SHP77 treated with DMSO at 0.1 percent for 48 hours (cell line): Measurements from ENCODE around the gene NUDT4B.
"Not testable (repeated sequence)": the region's sequence is repeated elsewhere in the genome, so short reads cannot be mapped to it uniquely, and the experiment has no call there.

Experiments used
- DNase-seq: peaks from one replicate; lab custom pipeline; 2025; lab: John Stamatoyannopoulos, UW

The NUDT4B gene

GRCh38 chr1:148748563-148749334 is at the start of gene NUDT4B:
NUDT4B (plus strand) TSS chr1:148748774; CDS start chr1:148748953, 179 bp downstream.
- not testable (repeated sequence) for DNase-seq

GRCh38 chr1:148699357-148699756 is 49.2 kb upstream of the NUDT4B start:
- DNase-seq: not testable (repeated sequence)

- DNase-seq: not testable (repeated sequence)
Measured at GRCh38 chr1:148702242-148702641, 46.3 kb upstream of the NUDT4B start.

- not testable (repeated sequence) for DNase-seq
Measured at GRCh38 chr1:148703973-148704591, 44.5 kb upstream of the NUDT4B start.

- not testable (repeated sequence) for DNase-seq
Measured at GRCh38 chr1:148705316-148705948, 43.1 kb upstream of the NUDT4B start.

GRCh38 chr1:148708779-148709333 is 39.7 kb upstream of the NUDT4B start:
- not testable (repeated sequence) for DNase-seq

- not testable (repeated sequence) for DNase-seq
Measured at GRCh38 chr1:148710772-148711523, 37.6 kb upstream of the NUDT4B start.

GRCh38 chr1:148712353-148712752 is 36.2 kb upstream of the NUDT4B start:
- not testable (repeated sequence) for DNase-seq

- DNase-seq: not testable (repeated sequence)
Measured at GRCh38 chr1:148715518-148715917, 33.1 kb upstream of the NUDT4B start.

- DNase-seq: not testable (repeated sequence)
Measured at GRCh38 chr1:148716966-148717520, 31.5 kb upstream of the NUDT4B start.

- not testable (repeated sequence) for DNase-seq
Measured at GRCh38 chr1:148720918-148721317, 27.7 kb upstream of the NUDT4B start.

GRCh38 chr1:148722758-148723157 is 25.8 kb upstream of the NUDT4B start:
- DNase-seq: not testable (repeated sequence)

GRCh38 chr1:148723515-148723914 is 25.1 kb upstream of the NUDT4B start:
- DNase-seq: not testable (repeated sequence)

GRCh38 chr1:148724872-148725271 is 23.7 kb upstream of the NUDT4B start:
- not testable (repeated sequence) for DNase-seq

GRCh38 chr1:148727862-148728261 is 20.7 kb upstream of the NUDT4B start:
- DNase-seq: not testable (repeated sequence)

GRCh38 chr1:148729128-148729527 is 19.4 kb upstream of the NUDT4B start:
- not testable (repeated sequence) for DNase-seq

GRCh38 chr1:148729541-148729940 is 19.0 kb upstream of the NUDT4B start:
- not testable (repeated sequence) for DNase-seq

GRCh38 chr1:148732277-148732676 is 16.3 kb upstream of the NUDT4B start:
- not testable (repeated sequence) for DNase-seq

GRCh38 chr1:148733585-148734310 is 14.8 kb upstream of the NUDT4B start:
- not testable (repeated sequence) for DNase-seq

GRCh38 chr1:148734311-148734662 is 14.3 kb upstream of the NUDT4B start:
- not testable (repeated sequence) for DNase-seq

- not testable (repeated sequence) for DNase-seq
Measured at GRCh38 chr1:148735538-148735937, 13.0 kb upstream of the NUDT4B start.
